K562 (cell line): ENCODE data around the gene RANBP3. TPM values are rescaled to one million over a fixed set of nuclear protein-coding genes. Genes with fewer than 3 reads are reported as not detected.

ENCODE experiments used
- ATAC-seq: fragments of 200-7000 bp; cut with Tn5 transposase; 3 replicates; pipeline ENCODE4 v1.9.1; 2020; ENCODE audit warnings: moderate library complexity
- BruUV-seq: library from RNA; stranded (reverse); fragments of 400-500 nt; replicated peaks from 2 replicates; lab custom pipeline; 2021; lab: Mats Ljungman, UMichigan
- CTCF ChIA-PET: fragments of 300-600 bp; formaldehyde crosslinking; extraction: SDS; loops from one replicate; lab custom pipeline; 2021; ENCODE audit warnings: low intra/inter-chr PET ratio; lab: Yijun Ruan, JAX
- POLR2A ChIA-PET: fragments of 300-600, 350-650 bp; sonication (Branson Sonifier 250); formaldehyde crosslinking; extraction: SDS; loops from one replicate; lab custom pipeline; 2021; ENCODE audit warnings: antibody characterized with exemption, inconsistent platforms; lab: Yijun Ruan, JAX
- DNase-seq, 4 experiments: peaks; one replicate each; pipeline versions ENCODE4 v3.0.0 to v3.0.0-alpha.2; 2011 to 2018; ENCODE audit warnings: low spot score in 3 of 4, mixed read lengths in 3 of 4; ENCODE audit errors: extremely low read depth in 1 of 4
- FAIRE-seq: peaks from 2 replicates; lab custom pipeline; 2011; peaks lifted over from hg19 to GRCh38; lab: Jason Lieb, UNC
- H2AFZ ChIP-seq: 2 replicates; pipeline ENCODE4 v1.6.0; 2011; ENCODE audit warnings: low read depth, low read length, control low read depth, inconsistent platforms
- H3K27ac ChIP-seq: fragments of 200-600 bp; 3 replicates; pipeline ENCODE4 v1.8.0; 2011; ENCODE audit warnings: low read depth, mild to moderate bottlenecking, control low read depth, inconsistent platforms, low read length, moderate library complexity, mixed read lengths; ENCODE audit errors: extremely low read depth
- H3K27me3 ChIP-seq, 2 experiments: fragments of 300-600 bp in 1 of 2; 2 replicates in 1 of 2; 3 replicates in 1 of 2; pipeline versions ENCODE4 v1.6.0 to v1.8.0; 2011; ENCODE audit warnings: inconsistent platforms in 2 of 2, low read length in 2 of 2, mild to moderate bottlenecking in 1 of 2, mixed read lengths in 1 of 2, moderate library complexity in 1 of 2; ENCODE audit not compliant: control insufficient read depth in 2 of 2, insufficient read depth in 2 of 2
- H3K36me3 ChIP-seq: fragments of 300-600 bp; 3 replicates; pipeline ENCODE4 v1.8.0; 2011; ENCODE audit warnings: mild to moderate bottlenecking, low read length, inconsistent platforms; ENCODE audit not compliant: control insufficient read depth, insufficient read depth
- H3K4me1 ChIP-seq, 2 experiments: fragments of 200-600 bp in 1 of 2; replicated peaks in 1 of 2; 2 replicates in 1 of 2; 3 replicates in 1 of 2; pipeline versions ENCODE4 v1.5.1 to v1.8.0; 2011; ENCODE audit warnings: inconsistent platforms in 2 of 2, low read length in 2 of 2, mild to moderate bottlenecking in 1 of 2, mixed read lengths in 1 of 2, moderate library complexity in 1 of 2; ENCODE audit not compliant: control insufficient read depth in 2 of 2, insufficient read depth in 2 of 2
- H3K4me2 ChIP-seq: 2 replicates; pipeline ENCODE4 v1.6.1; 2011; ENCODE audit warnings: low read length, control low read depth, inconsistent platforms, mixed read lengths; ENCODE audit not compliant: insufficient read depth
- H3K4me3 ChIP-seq: fragments of 200-600 bp; sonication (generic), shearing (Covaris generic); 2 replicates; pipeline ENCODE4 v1.5.1; 2016; ENCODE audit warnings: control low read depth, inconsistent platforms
- H3K79me2 ChIP-seq: fragments of 200-600 bp; 3 replicates; pipeline ENCODE4 v1.8.0; 2011; ENCODE audit warnings: low read length, inconsistent platforms; ENCODE audit not compliant: control insufficient read depth, insufficient read depth
- H3K9ac ChIP-seq, 2 experiments: 2 replicates each; pipeline versions ENCODE4 v1.6.0 to v1.6.1; 2011; ENCODE audit warnings: low read depth in 2 of 2, low read length in 2 of 2, control low read depth in 1 of 2, inconsistent platforms in 1 of 2, mild to moderate bottlenecking in 1 of 2, mixed read lengths in 1 of 2; ENCODE audit not compliant: insufficient read depth in 1 of 2
- H3K9me1 ChIP-seq: one replicate; pipeline ENCODE4 v1.6.0; 2011; ENCODE audit warnings: inconsistent platforms, mild to moderate bottlenecking, low read length, moderate library complexity; ENCODE audit not compliant: control insufficient read depth, insufficient read depth
- H3K9me3 ChIP-seq: replicated peaks from 2 replicates; pipeline ENCODE4 v1.5.1; 2011; ENCODE audit warnings: low read depth, low read length, inconsistent platforms; ENCODE audit not compliant: control insufficient read depth, insufficient read depth
- H4K20me1 ChIP-seq: replicated peaks from 2 replicates; pipeline ENCODE4 v1.6.1; 2011; ENCODE audit warnings: low read length, inconsistent platforms, mixed read lengths; ENCODE audit not compliant: control insufficient read depth, insufficient read depth
- CCAR2 ChIP-seq: fragments of 200-400 bp; formaldehyde crosslinking; IDR thresholded peaks from 2 replicates; pipeline ENCODE4 v1.6.1; 2017; ENCODE audit warnings: mild to moderate bottlenecking, low read depth, low read length
- GABPA ChIP-seq: fragments of 200-800 bp; sonication (Bioruptor generic); conservative IDR thresholded peaks from 2 replicates; pipeline ENCODE4 v1.6.1; 2016; ENCODE audit warnings: low read depth, missing genetic modification characterization, missing compliant biosample characterization
- GATA2 ChIP-seq: sonication (generic); formaldehyde crosslinking; IDR thresholded peaks from 2 replicates; pipeline ENCODE4 v1.4.0; 2020; ENCODE audit warnings: mild to moderate bottlenecking, missing genetic modification reagents
- HNRNPH1 ChIP-seq: fragments of 200-400 bp; formaldehyde crosslinking; optimal IDR thresholded peaks from 2 replicates; pipeline ENCODE3; 2017; ENCODE audit warnings: low read depth, mild to moderate bottlenecking, low read length, moderate library complexity
- MTA2 ChIP-seq: fragments of 450-650 bp; IDR thresholded peaks from 2 replicates; pipeline ENCODE4 v1.6.1; 2016; ENCODE audit warnings: low read depth
- NFATC3 ChIP-seq: fragments of 450-650 bp; IDR thresholded peaks from 2 replicates; pipeline ENCODE4 v1.6.1; 2017; ENCODE audit warnings: mild to moderate bottlenecking
- POLR2AphosphoS2 ChIP-seq: IDR thresholded peaks from 2 replicates; pipeline ENCODE4 v1.6.1; 2012; ENCODE audit warnings: low read length, improper control_type of control experiment
- RUNX1 ChIP-seq: sonication (generic); IDR thresholded peaks from 2 replicates; pipeline ENCODE4 v1.6.1; 2016; ENCODE audit warnings: antibody characterized with exemption, low read depth
- U2AF2 ChIP-seq: fragments of 200-400 bp; formaldehyde crosslinking; optimal IDR thresholded peaks from 2 replicates; pipeline ENCODE3; 2017; ENCODE audit warnings: low read depth, mild to moderate bottlenecking, low read length
- ZNF780A ChIP-seq: fragments of 250-450 bp; sonication (Bioruptor Pico); IDR thresholded peaks from 2 replicates; pipeline ENCODE4 v1.5.0; 2021; ENCODE audit warnings: mild to moderate bottlenecking
- WGBS: fragments of 100-300 bp; shearing (Covaris generic); methylation state at CpG from one replicate; pipeline ENCODE4 v1.1.6; 2016; ENCODE audit warnings: low coverage, mixed read lengths; ENCODE audit not compliant: insufficient coverage; ENCODE audit errors: missing lambda C conversion rate; 5-methylcytosine and 5-hydroxymethylcytosine counted together
- in situ Hi-C: fragments of 300-500 bp; cut with MboI; formaldehyde crosslinking; loops from 4 replicates; pipeline ENCODE4 v1.15.0; 2018; ENCODE audit warnings: inconsistent platforms, mixed read lengths
- intact Hi-C: fragments of 100-400 bp; cut with micrococcal nuclease; formaldehyde crosslinking; loops from 2 replicates; pipeline ENCODE4 v1.14.2; 2022
- polyA plus RNA-seq, 8 experiments: library from polyadenylated mRNA; depleted of rRNA in 4 of 8; stranded (reverse) in 5 of 8; unstranded in 3 of 8; fragments of >200 nt; fragmentation: Nextera tagmentation in 2 of 8; fragmentation: Illumina TruSeq in 1 of 8; extraction: Ambion mirVana in 2 of 8; extraction: Trizol in 1 of 8; gene quantifications; 2 replicates each; pipeline versions ENCODE4 v1.2.1 to v1.2.3, GENCODE V29; 2011 to 2014; ENCODE audit warnings: inconsistent platforms in 1 of 8, missing spikeins in 1 of 8
- total RNA-seq, 7 experiments: library from RNA; depleted of rRNA in 6 of 7; stranded (reverse); fragments of >200 nt in 6 of 7; fragmentation: Illumina TruSeq in 2 of 7; extraction: Trizol in 2 of 7; gene quantifications; 2 replicates each; pipeline versions ENCODE4 v1.2.1 to v1.2.3, GENCODE V29; 2011 to 2021; ENCODE audit warnings: low replicate concordance in 1 of 7
- TF ChIP-seq, protein P1 (sequence below): sonication (generic); formaldehyde crosslinking; IDR thresholded peaks from 2 replicates; pipeline ENCODE4 v1.8.0; 2022; ENCODE audit warnings: mild to moderate bottlenecking, missing genetic modification reagents
- TF ChIP-seq, protein P2 (sequence below), 2 experiments: fragments of 150-350 bp in 1 of 2; IDR thresholded peaks; 2 replicates each; pipeline ENCODE4 v1.6.1; 2012 to 2016; ENCODE audit warnings: low read depth in 2 of 2, low read length in 2 of 2, mild to moderate bottlenecking in 1 of 2, moderate library complexity in 1 of 2
- TF ChIP-seq, protein P3 (sequence below), 3 experiments: IDR thresholded peaks in 2 of 3; conservative IDR thresholded peaks in 1 of 3; 2 replicates each; pipeline ENCODE4 v1.5.1; 2011 to 2012; ENCODE audit warnings: low read length in 3 of 3, mild to moderate bottlenecking in 3 of 3, control low read depth in 2 of 3, improper control_type of control experiment in 1 of 3, inconsistent platforms in 1 of 3, low read depth in 1 of 3, mixed read lengths in 1 of 3, moderate library complexity in 1 of 3; ENCODE audit not compliant: insufficient read depth in 2 of 3
- TF ChIP-seq, protein P4 (sequence below): sonication (generic); formaldehyde crosslinking; IDR thresholded peaks from 2 replicates; pipeline ENCODE4 v1.5.0; 2020; ENCODE audit warnings: missing genetic modification reagents

Gene RANBP3
- total and polyA plus RNA-seq, 9 of the 15 experiments (the other 6 are each of a cell fraction or from before 2014, with no cell fraction given), result 0.90 to 95.1 (median 63.2) TPM

DNA sequence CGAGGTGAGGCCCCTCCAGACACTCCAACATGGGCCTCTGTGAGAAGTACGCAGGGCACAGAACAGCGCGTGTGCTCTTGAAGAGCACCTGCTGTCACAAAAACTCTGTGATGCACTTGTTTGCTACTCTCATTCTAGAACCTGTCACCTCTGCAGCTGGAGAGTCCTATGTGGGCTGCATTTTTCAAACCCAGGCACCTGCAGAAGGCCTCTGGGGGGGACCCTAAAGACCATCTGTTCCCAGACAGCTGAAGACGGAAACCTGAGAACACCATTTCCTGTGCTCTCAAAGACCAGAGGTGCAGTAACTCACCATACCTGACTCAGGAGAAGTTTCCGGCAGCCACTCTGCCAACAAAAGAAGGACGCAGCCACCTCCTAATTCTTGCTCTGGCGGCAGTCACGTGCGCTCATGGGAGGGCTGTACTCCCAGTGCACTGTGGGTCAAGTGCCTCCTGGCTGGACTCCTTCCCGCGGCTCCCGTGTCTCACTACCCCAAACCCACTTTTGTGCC is 28.1 kb downstream of the RANBP3 start:
- 93% methylated on average over 12 of the region's 13 CpGs for WGBS
- no peak for FAIRE-seq
- H3K4me1 ChIP-seq, result peaks cover 25% of the 10 kb centered on the region in 2 experiments
- H3K36me3 ChIP-seq, result peaks cover 65% of the 10 kb centered on the region
- no peak overlapping the region for H3K9ac ChIP-seq
- no peak overlapping the region for H2AFZ ChIP-seq
- BruUV-seq, result no TSS peak
- no peak overlapping the region for H3K4me3 ChIP-seq
- no peaks in the 10 kb centered on the region for H3K9me3 ChIP-seq
- ChIA-PET CTCF (no interaction called here), POLR2A (no interaction called here)
- TF ChIP-seq, protein P1, sequence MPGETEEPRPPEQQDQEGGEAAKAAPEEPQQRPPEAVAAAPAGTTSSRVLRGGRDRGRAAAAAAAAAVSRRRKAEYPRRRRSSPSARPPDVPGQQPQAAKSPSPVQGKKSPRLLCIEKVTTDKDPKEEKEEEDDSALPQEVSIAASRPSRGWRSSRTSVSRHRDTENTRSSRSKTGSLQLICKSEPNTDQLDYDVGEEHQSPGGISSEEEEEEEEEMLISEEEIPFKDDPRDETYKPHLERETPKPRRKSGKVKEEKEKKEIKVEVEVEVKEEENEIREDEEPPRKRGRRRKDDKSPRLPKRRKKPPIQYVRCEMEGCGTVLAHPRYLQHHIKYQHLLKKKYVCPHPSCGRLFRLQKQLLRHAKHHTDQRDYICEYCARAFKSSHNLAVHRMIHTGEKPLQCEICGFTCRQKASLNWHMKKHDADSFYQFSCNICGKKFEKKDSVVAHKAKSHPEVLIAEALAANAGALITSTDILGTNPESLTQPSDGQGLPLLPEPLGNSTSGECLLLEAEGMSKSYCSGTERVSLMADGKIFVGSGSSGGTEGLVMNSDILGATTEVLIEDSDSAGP (CRISPR knock-in tag), result no peak
- TF ChIP-seq, protein P2, sequence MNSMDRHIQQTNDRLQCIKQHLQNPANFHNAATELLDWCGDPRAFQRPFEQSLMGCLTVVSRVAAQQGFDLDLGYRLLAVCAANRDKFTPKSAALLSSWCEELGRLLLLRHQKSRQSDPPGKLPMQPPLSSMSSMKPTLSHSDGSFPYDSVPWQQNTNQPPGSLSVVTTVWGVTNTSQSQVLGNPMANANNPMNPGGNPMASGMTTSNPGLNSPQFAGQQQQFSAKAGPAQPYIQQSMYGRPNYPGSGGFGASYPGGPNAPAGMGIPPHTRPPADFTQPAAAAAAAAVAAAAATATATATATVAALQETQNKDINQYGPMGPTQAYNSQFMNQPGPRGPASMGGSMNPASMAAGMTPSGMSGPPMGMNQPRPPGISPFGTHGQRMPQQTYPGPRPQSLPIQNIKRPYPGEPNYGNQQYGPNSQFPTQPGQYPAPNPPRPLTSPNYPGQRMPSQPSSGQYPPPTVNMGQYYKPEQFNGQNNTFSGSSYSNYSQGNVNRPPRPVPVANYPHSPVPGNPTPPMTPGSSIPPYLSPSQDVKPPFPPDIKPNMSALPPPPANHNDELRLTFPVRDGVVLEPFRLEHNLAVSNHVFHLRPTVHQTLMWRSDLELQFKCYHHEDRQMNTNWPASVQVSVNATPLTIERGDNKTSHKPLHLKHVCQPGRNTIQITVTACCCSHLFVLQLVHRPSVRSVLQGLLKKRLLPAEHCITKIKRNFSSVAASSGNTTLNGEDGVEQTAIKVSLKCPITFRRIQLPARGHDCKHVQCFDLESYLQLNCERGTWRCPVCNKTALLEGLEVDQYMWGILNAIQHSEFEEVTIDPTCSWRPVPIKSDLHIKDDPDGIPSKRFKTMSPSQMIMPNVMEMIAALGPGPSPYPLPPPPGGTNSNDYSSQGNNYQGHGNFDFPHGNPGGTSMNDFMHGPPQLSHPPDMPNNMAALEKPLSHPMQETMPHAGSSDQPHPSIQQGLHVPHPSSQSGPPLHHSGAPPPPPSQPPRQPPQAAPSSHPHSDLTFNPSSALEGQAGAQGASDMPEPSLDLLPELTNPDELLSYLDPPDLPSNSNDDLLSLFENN (IDR thresholded peaks at IDR 0.05; ENCODE audit: low read depth in 2 of 2, low read length in 2 of 2), result no peak
- TF ChIP-seq GATA2, result no peak
- no peak for TF ChIP-seq POLR2AphosphoS2
- TF ChIP-seq ZNF780A, result no peak
- TF ChIP-seq HNRNPH1, result no peak
- TF ChIP-seq, protein P3, sequence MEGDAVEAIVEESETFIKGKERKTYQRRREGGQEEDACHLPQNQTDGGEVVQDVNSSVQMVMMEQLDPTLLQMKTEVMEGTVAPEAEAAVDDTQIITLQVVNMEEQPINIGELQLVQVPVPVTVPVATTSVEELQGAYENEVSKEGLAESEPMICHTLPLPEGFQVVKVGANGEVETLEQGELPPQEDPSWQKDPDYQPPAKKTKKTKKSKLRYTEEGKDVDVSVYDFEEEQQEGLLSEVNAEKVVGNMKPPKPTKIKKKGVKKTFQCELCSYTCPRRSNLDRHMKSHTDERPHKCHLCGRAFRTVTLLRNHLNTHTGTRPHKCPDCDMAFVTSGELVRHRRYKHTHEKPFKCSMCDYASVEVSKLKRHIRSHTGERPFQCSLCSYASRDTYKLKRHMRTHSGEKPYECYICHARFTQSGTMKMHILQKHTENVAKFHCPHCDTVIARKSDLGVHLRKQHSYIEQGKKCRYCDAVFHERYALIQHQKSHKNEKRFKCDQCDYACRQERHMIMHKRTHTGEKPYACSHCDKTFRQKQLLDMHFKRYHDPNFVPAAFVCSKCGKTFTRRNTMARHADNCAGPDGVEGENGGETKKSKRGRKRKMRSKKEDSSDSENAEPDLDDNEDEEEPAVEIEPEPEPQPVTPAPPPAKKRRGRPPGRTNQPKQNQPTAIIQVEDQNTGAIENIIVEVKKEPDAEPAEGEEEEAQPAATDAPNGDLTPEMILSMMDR (IDR thresholded peaks at IDR 0.05 in 2 of 3, conservative IDR thresholded peaks at IDR 0.05 in 1 of 3; ENCODE audit: insufficient read depth in 2 of 3, low read depth in 1 of 3, low read length in 3 of 3), result no peak
- TF ChIP-seq GABPA (tag), result no peak
- TF ChIP-seq, protein P4, sequence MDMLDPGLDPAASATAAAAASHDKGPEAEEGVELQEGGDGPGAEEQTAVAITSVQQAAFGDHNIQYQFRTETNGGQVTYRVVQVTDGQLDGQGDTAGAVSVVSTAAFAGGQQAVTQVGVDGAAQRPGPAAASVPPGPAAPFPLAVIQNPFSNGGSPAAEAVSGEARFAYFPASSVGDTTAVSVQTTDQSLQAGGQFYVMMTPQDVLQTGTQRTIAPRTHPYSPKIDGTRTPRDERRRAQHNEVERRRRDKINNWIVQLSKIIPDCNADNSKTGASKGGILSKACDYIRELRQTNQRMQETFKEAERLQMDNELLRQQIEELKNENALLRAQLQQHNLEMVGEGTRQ (CRISPR knock-in tag), result no peak
- TF ChIP-seq MTA2, result no peak
- no peak for TF ChIP-seq RUNX1
- TF ChIP-seq U2AF2, result no peak
- no peak for TF ChIP-seq CCAR2
- TF ChIP-seq NFATC3, result no peak
- no peaks in the 10 kb centered on the region for H3K27me3 ChIP-seq
- in situ Hi-C loops (no loop called here), intact Hi-C loops (no loop called here)
- H3K27ac ChIP-seq, result no peak overlapping the region
- no peak overlapping the region for H3K4me2 ChIP-seq
- no peak for ATAC-seq
- peaks cover 16% of the 10 kb centered on the region; the same call in 1 of the 2 replicates for H4K20me1 ChIP-seq
- peaks cover 92% of the 10 kb centered on the region for H3K79me2 ChIP-seq
- H3K9me1 ChIP-seq, result peaks cover 10% of the 10 kb centered on the region
- no peak for DNase-seq
